NCI-H2107 (cell line): ENCODE measurements around the gene ADAMTS16.

Source experiments
- DNase-seq: peaks from one replicate; lab custom pipeline; 2025; lab: John Stamatoyannopoulos, UW

ADAMTS16 gene

GRCh38 chr5:5188376-5189050 lies 48.4 kb downstream of the ADAMTS16 start:
- no peak for DNase-seq

- no peak for DNase-seq
These were observed 48.9 kb downstream of the ADAMTS16 start for GRCh38 chr5:5189051-5189430.

GRCh38 chr5:5191906-5192305 lies 51.8 kb downstream of the ADAMTS16 start:
- no peak for DNase-seq

- no peak for DNase-seq
These were observed 52.6 kb downstream of the ADAMTS16 start for GRCh38 chr5:5192681-5193080.

- no peak for DNase-seq
These were observed 55.2 kb downstream of the ADAMTS16 start for GRCh38 chr5:5195128-5195918.

GRCh38 chr5:5198135-5198534 lies 58.0 kb downstream of the ADAMTS16 start:
- no peak for DNase-seq

- DNase-seq: no peak
These were observed 58.7 kb downstream of the ADAMTS16 start for GRCh38 chr5:5198815-5199214.

GRCh38 chr5:5199495-5199894 lies 59.4 kb downstream of the ADAMTS16 start:
- no peak for DNase-seq

- DNase-seq: no peak
These were observed 60.0 kb downstream of the ADAMTS16 start for GRCh38 chr5:5200133-5200532.

- DNase-seq: no peak
These were observed 62.2 kb downstream of the ADAMTS16 start for GRCh38 chr5:5202321-5202720.

GRCh38 chr5:5203451-5203850 lies 63.3 kb downstream of the ADAMTS16 start:
- no peak for DNase-seq

- DNase-seq: no peak
These were observed 67.7 kb downstream of the ADAMTS16 start for GRCh38 chr5:5207828-5208227.

GRCh38 chr5:5209089-5209488 lies 69.0 kb downstream of the ADAMTS16 start:
- DNase-seq: no peak

GRCh38 chr5:5209510-5210286 lies 69.6 kb downstream of the ADAMTS16 start:
- DNase-seq: no peak

- no peak for DNase-seq
These were observed 77.2 kb downstream of the ADAMTS16 start for GRCh38 chr5:5217371-5217770.

- no peak for DNase-seq
These were observed 78.3 kb downstream of the ADAMTS16 start for GRCh38 chr5:5218396-5218795.

- DNase-seq: no peak
These were observed 79.4 kb downstream of the ADAMTS16 start for GRCh38 chr5:5219541-5219940.

- DNase-seq: no peak
These were observed 80.9 kb downstream of the ADAMTS16 start for GRCh38 chr5:5220901-5221631.

GRCh38 chr5:5221724-5222123 lies 81.6 kb downstream of the ADAMTS16 start:
- no peak for DNase-seq

- DNase-seq: no peak
These were observed 91.4 kb downstream of the ADAMTS16 start for GRCh38 chr5:5231576-5231975.

GRCh38 chr5:5234912-5235311 lies 94.8 kb downstream of the ADAMTS16 start:
- DNase-seq: no peak

GRCh38 chr5:5235685-5236084 lies 95.6 kb downstream of the ADAMTS16 start:
- no peak for DNase-seq
